Fibroblast of the aortic adventitia (primary cell): ENCODE data around the gene DHFR. TPM values are rescaled to one million over a fixed set of nuclear protein-coding genes. Genes with fewer than 3 reads are reported as not detected.

Experiments used
- DNase-seq: peaks from one replicate; pipeline ENCODE4 v3.0.0-alpha.2; 2010; ENCODE audit warnings: low read depth
- H3K4me3 ChIP-seq: 2 replicates; pipeline ENCODE4 v1.5.1; 2011; ENCODE audit warnings: low read depth, mild to moderate bottlenecking, control low read depth, low read length, moderate library complexity
- CTCF ChIP-seq: IDR thresholded peaks from 2 replicates; pipeline ENCODE4 v1.5.1; 2011; ENCODE audit warnings: mild to moderate bottlenecking, low read length, control low read depth, inconsistent platforms; ENCODE audit not compliant: insufficient read depth
- total RNA-seq: library from RNA; depleted of rRNA; stranded (reverse); fragments of >200 nt; gene quantifications from 2 replicates; pipeline ENCODE4 v1.2.3, GENCODE V29; 2012; ENCODE audit warnings: low replicate concordance

DHFR gene
- total RNA-seq, 1 donor, result 49.5 TPM

DNA sequence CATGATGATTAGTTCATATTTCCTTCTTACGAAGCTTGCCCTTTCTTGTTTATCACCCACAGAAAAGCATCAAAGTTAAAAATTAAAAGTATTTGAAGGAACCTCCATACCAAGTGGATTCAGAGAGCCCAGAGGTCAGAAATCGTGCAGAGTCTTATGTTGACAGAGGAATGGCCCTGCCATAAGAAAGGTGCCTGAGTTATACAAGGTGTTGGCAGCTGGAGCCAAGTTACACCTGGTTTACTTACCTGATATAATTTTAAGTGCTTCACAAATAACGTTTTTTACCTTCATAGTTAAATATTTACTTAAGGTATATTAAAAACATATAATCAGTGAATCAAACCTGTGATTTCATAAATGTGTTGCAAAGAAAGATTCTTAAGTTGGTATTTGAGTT, 42.3 kb upstream of the DHFR start:
- H3K4me3 ChIP-seq, result no peak overlapping the region
- no peak for TF ChIP-seq CTCF
- no peak for DNase-seq

DNA sequence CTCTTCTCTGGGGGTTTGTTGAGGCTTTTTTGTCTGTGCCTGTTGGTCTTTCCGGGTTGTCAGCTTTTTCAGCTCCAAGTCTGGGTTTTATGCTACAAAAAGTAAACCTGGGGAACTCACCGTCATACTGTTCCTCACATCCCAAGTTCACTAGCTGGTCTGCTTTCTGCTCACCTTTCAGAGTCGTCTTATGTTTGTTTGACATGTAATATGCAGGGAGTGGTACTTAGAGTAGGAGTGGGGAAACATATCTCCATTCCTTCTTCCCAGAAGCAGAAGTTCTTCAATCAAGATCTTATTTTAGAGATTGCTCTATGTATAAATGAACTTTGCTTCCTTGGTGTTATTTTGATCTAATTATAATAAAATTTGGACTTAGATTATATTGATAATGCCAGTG, 41.7 kb upstream of the DHFR start:
- TF ChIP-seq CTCF, result no peak
- no peak overlapping the region for H3K4me3 ChIP-seq
- DNase-seq, result no peak

- H3K4me3 ChIP-seq, result no peak overlapping the region
- TF ChIP-seq CTCF, result no peak
- DNase-seq, result no peak
Observed at GRCh38 chr5:80695666-80696065, 40.9 kb upstream of the DHFR start.

GRCh38 chr5:80689627-80690026, 34.8 kb upstream of the DHFR start:
- TF ChIP-seq CTCF, result no peak
- no peak overlapping the region for H3K4me3 ChIP-seq
- no peak for DNase-seq

GRCh38 chr5:80688648-80689420, 34.1 kb upstream of the DHFR start:
- TF ChIP-seq CTCF, result no peak
- no peak for DNase-seq
- H3K4me3 ChIP-seq, result no peak overlapping the region

DNA sequence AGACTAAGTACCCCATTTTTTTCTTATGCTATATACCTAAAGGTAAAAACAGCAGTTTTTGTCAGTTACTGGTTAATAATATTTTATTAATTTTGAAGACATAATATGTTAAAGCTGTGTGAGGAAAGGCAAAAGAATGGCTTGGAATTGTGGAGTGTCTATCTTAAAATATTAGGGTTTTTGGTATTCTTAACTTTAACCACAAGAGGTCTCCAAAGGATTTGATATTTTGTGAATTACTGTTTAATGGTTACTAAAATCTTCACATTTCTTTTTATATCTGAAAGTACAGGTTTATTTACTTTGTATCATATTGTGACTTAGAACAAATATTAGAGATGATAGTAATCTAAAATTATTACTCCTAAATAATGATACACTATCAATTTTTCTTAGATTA, 32.0 kb upstream of the DHFR start:
- H3K4me3 ChIP-seq, result no peak overlapping the region
- TF ChIP-seq CTCF, result peak; percentile 34
- DNase-seq, result peak; percentile 51

DNA sequence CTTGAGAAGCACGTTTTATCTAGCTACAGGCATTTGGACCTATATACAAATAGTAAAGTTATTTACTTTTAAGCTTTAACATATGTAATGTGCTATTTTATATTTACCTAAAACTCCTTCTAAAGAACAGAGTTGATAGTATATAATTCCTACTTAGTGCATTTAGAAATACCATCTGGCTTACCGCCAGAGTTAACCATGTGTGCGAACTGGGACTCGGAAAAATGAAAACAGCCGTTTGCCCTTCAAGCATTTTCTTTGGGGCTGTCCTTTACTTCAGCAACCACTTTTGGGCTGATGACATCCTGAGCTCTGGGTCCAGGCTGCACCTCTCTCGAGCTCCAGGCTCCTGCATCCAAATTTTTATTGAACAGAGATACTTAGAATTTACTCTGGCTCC, 21.9 kb upstream of the DHFR start:
- H3K4me3 ChIP-seq, result no peak overlapping the region
- DNase-seq, result no peak
- TF ChIP-seq CTCF, result no peak
